HG03103 (cell line): ENCODE measurements around the gene HGD.
"Not testable (repeated sequence)": the region's sequence is repeated elsewhere in the genome, so short reads cannot be mapped to it uniquely, and the experiment has no call there.

Source experiments
- ATAC-seq: cut with Tn5 transposase; IDR thresholded peaks from one replicate; pipeline ENCODE4 v1.9.1; 2021; ENCODE audit warnings: low read depth; ENCODE audit not compliant: unreplicated experiment

Gene HGD

DNA sequence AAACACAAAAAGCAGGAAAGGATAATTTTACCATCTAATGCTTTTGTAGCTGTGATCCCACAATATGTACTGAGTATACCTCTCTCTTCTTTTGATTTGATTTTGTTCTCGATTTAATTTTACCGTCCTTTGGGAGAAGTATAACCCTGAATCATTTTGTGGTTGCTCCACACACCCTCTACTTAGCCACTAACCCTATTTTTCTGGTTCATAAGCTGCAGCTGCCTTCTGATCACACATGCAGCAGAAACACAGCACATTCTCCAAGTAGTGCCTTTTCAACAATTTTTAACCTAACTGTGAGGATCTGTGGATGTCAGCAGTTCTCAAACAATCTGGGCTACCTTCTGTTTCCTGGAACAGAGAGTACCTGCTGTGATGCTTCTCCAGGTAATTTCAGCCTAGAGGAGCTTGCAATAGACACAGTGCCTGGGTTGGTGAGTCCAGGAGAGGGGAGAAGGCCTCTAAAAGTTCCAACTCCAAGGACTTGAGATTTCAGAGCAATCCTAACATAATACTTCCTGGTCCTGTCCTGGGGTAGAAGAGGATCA, 40.3 kb downstream of the HGD start:
- no peak for ATAC-seq

- ATAC-seq = no peak
Measured at GRCh38 chr3:120640231-120640630, 41.8 kb downstream of the HGD start.

DNA sequence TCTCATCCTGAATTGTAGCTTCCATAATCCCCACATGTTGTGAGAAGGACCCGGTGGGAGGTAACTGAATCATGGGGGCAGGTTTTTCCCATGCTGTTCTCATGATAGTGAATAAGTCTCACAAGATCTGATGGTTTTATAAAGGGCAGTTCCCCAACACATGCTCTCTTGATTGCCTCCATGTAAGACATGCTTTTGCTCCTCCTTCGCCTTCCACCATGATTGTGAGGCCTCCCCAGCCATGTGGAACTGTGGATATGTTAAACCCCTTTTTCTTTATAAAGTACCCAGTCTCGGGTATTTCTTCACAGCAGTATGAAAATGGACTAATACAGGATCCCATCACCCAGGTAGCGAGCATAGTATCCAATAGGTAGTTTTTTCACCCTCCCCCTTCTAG, 43.2 kb downstream of the HGD start:
- not testable (repeated sequence) for ATAC-seq

- no peak for ATAC-seq
Measured at GRCh38 chr3:120637851-120638559, 44.0 kb downstream of the HGD start.

- no peak for ATAC-seq
Measured at GRCh38 chr3:120636795-120637401, 45.1 kb downstream of the HGD start.

- ATAC-seq = no peak
Measured at GRCh38 chr3:120634539-120634938, 47.5 kb downstream of the HGD start.

DNA sequence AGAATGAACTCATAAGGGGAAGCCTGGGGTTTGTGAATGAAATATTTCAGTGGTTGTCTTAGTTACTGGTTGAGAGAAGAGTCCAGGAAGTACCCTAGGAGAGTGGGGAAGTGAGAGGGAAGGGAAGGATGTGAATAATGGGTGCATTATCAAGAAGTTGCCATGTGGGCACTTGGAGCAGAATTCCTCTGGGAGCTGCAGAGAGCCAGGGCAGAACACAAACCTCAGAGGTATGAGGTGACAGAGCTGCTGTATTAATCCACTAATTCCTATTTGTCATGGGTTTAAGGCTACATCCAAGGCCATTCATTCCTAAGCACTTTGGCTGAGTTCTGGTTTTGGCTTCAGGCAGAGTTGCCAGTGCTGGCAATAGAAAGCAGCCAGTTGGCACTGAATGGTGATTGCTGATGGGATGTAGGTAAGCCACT, 56.9 kb downstream of the HGD start:
- ATAC-seq = no peak

DNA sequence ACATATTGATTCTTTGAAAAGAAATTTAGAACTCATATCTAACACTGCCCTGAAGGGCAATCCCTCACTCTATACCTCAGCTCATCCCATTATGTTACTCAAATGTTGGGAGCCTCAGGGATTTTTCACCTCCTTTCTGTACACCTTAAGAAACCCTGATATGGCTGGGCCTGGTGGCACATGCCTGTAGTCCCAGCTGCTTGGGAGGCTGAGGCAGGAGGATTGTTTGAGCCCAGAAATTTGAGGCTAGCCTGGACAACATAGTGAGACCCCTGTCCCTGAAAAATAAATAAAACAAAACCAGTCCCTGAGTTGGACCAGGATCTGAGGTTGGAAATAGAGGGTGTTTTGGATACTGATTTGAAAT, 58.3 kb downstream of the HGD start:
- no peak for ATAC-seq

DNA sequence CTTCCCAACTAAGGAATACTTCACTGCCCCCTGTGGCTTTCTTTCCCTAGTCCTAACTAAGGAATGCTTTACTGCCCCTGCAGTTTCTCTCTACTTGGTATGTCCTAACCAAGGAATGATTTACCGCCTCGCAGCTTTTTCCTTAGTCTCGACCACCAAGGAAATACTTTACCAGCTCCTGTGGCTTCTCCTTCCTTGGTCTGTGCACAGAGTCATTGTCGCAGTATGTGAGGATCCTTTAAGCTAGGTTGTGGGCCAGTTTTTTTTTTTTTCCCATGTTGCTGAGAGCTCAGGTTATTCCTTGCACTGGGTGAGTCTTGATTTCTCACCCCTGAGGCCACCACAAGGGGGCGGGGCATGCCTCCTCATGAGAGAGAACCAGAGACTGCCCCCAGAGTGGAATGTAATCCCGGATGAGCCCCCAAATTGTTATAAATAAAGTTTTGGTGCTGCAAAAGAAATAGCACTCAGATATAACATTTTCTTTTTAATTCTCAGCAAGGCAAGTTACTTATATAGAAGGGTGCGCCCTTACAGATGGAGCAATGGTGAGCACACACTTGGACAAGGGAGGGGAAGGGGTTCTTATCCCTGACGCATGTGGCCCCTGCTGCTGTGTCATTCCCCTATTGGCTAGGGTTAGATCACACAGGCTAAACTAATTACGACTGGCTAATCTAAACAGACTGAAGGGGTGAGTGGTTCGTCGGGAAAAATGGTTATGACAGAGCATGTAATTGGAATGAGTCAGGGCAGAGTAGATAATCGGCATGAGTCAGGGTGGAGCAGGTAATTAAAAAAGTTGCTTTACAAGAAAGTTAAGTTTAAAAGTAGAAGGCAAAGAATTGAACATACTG, 58.9 kb downstream of the HGD start:
- ATAC-seq = no peak

GRCh38 chr3:120622457-120622856, 59.6 kb downstream of the HGD start:
- no peak for ATAC-seq

DNA sequence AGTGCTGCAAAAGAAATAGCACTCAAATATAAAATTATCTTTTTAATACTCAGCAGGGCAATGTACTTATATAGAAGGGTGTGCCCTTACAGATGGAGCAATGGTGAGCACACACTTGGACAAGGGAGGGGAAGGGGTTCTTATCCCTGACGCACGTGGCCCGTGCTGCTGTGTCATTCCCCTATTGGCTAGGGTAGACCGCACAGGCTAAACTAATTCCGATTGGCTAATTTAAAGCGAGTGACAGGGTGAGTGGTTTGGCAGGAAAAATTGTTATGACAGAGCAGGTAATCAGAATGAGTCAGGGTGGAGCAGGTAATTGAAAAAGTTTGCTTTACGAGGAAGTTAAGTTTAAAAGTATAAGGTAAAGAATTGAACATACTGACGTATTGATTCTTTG, 65.3 kb downstream of the HGD start:
- ATAC-seq = not testable (repeated sequence)

GRCh38 chr3:120615847-120616609, 66.0 kb downstream of the HGD start:
- no peak for ATAC-seq

- ATAC-seq = no peak
Measured at GRCh38 chr3:120614765-120615164, 67.3 kb downstream of the HGD start.

- ATAC-seq = no peak
Measured at GRCh38 chr3:120608506-120608905, 73.5 kb downstream of the HGD start.

- ATAC-seq = no peak
Measured at GRCh38 chr3:120604784-120605183, 77.3 kb downstream of the HGD start.

- no peak for ATAC-seq
Measured at GRCh38 chr3:120604382-120604781, 77.7 kb downstream of the HGD start.

DNA sequence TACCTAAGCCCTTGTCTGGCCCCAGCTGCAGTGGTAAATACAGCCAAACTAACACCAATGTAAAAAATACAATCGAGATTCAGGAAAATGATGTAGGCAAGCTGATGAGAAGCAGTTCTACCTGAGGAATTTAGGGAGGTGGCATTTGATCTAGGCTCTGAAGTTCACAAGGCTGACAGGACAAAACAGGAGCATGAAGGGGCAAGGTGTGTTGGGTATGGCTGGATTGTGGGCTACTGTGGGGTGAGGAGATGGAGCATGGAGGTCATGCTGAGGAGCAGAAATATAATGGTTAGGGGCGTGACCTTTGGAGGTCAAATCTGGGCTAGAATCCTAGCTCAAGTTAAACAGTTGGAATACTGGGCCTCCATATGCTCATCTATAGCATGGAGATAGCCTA, 79.4 kb downstream of the HGD start:
- ATAC-seq = no peak

DNA sequence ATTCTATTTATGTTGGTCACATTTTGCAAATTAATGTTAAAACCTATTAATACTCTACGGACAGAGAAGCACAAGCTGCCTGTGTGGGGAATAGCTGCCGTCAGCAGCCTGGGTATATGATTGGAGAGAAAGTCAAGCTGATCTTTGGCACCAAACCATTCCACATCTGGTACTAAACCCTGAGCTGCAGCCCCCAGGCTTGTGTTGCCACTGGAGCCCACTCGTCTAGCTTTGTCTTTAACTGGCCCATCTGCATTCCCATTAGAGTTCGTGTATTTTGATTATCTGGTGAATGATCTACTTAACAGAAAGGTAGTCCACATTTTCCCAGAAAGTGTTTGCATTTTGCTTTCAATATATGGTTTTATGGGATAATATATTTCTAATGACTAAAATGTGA, 80.5 kb downstream of the HGD start:
- ATAC-seq = no peak

GRCh38 chr3:120599211-120599610, 82.8 kb downstream of the HGD start:
- no peak for ATAC-seq

- peak; percentile 34 for ATAC-seq
Measured at GRCh38 chr3:120597445-120598049, 84.5 kb downstream of the HGD start.
